CD4-positive, alpha-beta T cell treated with Interleukin-17A for 4 hours (primary cell): ENCODE results near the gene HSPE1.
"Not testable (repeated sequence)": the region's sequence is repeated elsewhere in the genome, so short reads cannot be mapped to it uniquely, and the experiment has no call there.

ENCODE experiments used
- DNase-seq: peaks from one replicate; pipeline ENCODE4 v3.0.0-alpha.2; 2020; ENCODE audit warnings: mixed read lengths

Gene HSPE1

GRCh38 chr2:197498937-197499593 lies 1.1 kb upstream of the HSPE1 start:
- DNase-seq = peak; percentile 59

- DNase-seq = peak; percentile 61
These were observed 438 bp downstream of the HSPE1 start for GRCh38 chr2:197500503-197501131.

DNA sequence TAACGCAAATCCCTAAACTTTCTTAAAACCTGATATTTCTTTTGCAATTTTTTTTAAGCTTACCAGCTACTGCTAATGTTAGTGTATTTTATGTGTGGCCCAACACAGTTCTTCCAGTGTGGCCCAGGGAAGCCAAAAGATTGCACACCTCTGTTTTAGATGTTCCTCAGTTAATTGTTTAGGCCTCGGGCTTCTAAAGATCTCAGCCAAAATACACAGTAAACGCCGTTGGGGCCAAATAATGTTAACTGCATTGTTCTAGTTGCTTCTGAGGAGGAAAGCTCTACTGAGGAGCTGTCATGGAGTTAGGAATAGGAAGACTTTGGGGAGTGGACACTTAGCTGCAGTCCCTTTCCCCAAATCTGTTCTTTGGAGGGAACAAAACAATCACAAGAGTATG lies 2.0 kb downstream of the HSPE1 start:
- DNase-seq = no peak

DNA sequence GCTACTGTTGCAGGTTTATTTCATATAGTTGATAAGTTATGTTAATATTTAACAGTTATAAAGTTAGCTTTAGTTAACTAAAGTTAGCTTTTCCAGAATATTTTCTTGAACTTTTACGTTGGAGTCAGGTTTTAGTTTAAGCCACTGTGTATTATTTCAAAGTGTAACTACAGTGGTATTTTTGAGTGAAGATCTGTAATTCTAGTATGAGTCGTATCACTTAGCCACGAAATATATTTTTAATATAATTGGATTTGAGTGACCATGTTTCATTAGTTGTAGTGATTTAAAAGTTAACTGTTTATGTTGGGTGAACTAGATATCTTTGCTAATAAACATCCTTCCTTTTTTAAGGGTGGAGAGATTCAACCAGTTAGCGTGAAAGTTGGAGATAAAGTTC lies 2.5 kb downstream of the HSPE1 start:
- DNase-seq = no peak

GRCh38 chr2:197504000-197504399 lies 3.8 kb downstream of the HSPE1 start:
- DNase-seq = no peak

DNA sequence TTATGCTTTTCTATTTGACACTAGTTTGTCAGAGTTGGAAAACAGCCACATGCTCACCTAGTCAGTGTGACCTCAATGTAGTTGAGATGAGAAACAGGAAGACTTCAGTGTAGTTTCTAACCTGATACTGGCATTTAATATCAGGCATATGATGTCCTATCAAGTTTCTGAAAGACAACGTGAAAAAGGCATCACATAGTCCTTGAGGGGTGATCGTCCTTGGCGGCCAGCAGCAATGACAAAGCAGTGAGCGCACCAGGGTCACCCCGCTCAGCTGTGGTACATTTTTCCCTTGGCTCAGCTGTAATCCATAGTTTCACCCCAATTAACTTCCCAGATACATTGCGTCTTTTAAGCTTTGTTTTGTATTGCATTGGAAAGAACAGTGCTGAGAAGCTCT lies 4.3 kb downstream of the HSPE1 start:
- no peak for DNase-seq

- DNase-seq = no peak
These were observed 6.5 kb downstream of the HSPE1 start for GRCh38 chr2:197506658-197507057.

DNA sequence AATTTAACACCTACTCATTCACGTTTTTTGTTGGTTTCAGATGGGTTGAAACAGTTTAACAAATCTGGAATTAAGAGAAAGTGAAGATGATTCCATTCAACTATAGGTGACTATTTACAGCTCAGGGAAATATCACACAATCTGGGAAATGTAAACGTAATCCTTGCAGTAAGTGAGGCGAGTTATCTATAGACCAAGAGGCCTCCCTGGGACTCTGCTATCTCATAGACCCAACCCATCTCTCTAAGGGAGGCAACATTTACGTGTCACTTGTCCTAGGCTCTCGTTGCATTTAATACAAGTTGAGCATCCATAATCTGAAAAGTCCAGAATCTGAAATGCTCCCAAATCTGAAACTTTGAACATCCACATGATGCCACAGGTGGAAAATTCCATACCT lies 13.7 kb downstream of the HSPE1 start:
- DNase-seq = no peak

DNA sequence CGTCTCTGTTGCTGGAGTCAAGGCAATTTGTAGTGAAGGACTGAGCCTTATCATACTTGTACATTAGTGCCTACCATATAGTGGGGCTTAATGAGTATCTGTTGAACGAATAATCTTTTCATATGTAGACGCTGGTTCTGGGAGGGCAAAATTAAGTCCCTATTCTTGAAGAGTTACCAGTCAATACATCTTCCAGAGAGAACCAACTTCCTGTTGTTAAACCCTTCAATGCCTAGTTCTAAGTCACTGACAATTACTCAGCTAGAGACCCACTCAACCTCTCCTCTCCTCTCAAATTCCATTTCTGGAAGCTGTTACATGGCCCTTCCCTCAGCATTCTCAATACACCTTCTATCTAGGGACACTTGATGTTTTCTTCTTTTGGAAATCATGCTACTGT lies 14.6 kb downstream of the HSPE1 start:
- DNase-seq = no peak

- DNase-seq = no peak
These were observed 15.1 kb downstream of the HSPE1 start for GRCh38 chr2:197515315-197515738.

DNA sequence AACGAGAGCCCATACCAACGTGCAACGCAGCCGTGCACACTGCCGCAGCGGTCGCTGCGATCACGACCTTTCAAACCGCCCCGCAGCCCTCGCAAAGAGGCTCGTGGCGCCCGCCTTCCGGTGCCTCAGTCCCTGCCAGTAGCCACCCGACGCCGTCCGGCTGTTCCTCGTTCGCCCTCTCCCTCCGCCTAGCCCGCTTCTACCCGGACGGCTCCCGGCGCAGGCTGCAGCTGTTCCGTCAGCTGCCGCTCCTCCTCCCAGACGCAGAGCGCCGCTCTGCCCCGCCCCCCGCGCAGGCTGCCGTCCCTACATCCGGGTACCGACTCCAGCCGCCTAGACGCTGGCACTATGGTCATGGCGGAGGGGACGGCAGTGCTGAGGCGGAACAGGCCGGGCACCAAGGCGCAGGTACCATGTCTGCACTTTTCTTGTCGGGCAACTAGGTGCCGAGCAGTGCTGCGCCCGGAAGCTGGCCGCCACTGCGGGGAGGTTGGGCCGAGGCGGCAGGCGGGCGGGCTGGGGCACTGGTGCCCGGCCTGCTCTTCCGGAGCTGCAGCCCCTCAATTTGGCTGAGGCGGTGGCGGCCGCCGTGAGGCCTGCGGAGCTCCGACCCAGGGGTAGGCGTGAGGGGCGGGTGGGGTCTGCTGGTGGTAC lies 15.7 kb downstream of the HSPE1 start, which contains the start of gene MOB4:
TSS of gene MOB4 (plus strand) at position 328 of the 654 bp plus-strand sequence. CDS start at position 349, 21 bp downstream.
- DNase-seq = peak; percentile 93

DNA sequence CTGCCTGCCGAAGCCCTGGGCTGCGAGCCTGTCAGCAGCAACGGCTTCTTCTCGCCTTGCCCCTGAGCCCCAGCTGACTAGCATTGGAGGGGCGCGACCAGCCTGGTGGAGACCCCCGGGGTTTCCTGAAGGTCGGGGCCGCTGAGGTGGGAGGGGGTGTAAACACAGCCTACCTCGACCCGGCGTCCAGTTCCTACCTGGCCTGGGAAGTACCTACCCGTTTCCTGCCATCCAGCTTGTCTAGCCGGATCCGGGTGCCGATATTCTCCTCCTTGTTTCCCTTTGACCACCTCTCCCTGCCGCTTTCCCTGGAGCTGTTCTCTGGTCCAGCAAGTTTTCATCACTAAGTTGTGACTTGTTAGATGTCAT lies 16.2 kb downstream of the HSPE1 start:
- DNase-seq = no peak

DNA sequence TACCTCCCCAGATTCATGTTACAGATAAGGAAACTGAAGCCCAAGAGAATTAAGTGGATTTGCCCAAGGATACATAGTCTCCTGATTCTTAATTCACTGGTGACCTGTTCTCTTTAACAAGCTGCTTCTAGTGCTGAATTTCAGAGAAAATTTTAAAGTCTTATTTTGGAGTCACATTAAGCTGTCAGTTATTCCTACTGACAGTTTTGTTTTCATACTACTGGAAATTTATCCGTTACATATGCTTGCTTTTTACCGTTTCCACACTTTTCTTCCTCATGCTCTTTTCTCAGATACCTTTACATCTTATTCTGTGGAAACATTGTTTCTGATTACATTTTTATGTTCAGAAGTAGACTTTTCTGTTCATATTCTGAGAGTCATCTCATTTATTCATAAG lies 17.0 kb downstream of the HSPE1 start:
- DNase-seq = no peak

GRCh38 chr2:197538412-197538811 lies 38.2 kb downstream of the HSPE1 start:
- DNase-seq = no peak

- DNase-seq = no peak
These were observed 39.6 kb downstream of the HSPE1 start for GRCh38 chr2:197539734-197540133.

GRCh38 chr2:197543206-197543605 lies 43.0 kb downstream of the HSPE1 start:
- no peak for DNase-seq

DNA sequence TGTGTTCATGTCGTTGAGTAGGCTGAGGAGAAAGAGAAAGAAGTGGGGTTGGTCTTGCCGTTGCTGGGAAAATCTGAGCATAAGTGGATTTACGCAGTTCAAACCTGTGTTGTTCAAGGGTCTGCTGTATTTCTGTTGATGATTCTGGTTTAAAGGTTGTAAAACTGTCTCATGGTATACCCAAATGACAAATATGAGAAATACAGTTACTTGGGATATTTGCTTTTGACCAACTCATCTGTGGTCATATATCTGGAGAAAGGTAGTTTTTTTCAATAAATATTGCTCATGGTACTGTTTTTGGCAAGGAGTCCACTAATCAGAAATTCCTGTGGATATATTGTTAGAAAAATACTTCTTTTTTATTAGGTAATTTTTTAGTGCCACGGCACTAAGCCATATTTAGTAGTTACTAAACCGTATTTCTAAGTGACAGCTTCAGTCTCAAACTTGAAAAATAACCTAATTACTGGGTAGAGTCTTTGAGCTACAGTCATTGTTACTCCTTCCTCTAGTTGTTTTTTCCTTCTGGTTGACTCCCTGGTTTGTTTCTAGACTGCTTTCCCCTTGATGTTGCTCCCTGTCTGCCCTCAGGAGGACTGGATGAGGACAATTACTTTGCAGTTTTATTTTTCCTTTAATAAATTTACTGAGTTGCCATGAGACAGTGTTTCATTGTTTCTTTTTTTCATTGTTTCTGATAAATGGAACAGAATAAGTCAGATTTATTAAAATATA lies 47.2 kb downstream of the HSPE1 start:
- DNase-seq = no peak

GRCh38 chr2:197548582-197548981 lies 48.4 kb downstream of the HSPE1 start:
- DNase-seq = no peak

GRCh38 chr2:197551260-197551659 lies 51.1 kb downstream of the HSPE1 start:
- DNase-seq = not testable (repeated sequence)
